HFFc6 (cell line): Measurements from ENCODE around the gene FGD2. TPM values are rescaled to one million over a fixed set of nuclear protein-coding genes. Genes with fewer than 3 reads are reported as not detected.
A peak's percentile ranks its signal among the peaks of the same experiment; 100 is the strongest.

Source experiments
- DNase-seq: peaks from one replicate; pipeline ENCODE4 v3.0.0-alpha.2; 2018
- H3K27ac Mint-ChIP-seq: 2 replicates; pipeline ENCODE4 v1.8.0; 2020; ENCODE audit warnings: mild to moderate bottlenecking, mixed read lengths
- H3K27me3 Mint-ChIP-seq: 2 replicates; pipeline ENCODE4 v1.8.0; 2021; ENCODE audit warnings: mild to moderate bottlenecking, moderate library complexity, mixed read lengths; ENCODE audit not compliant: insufficient read depth
- H3K36me3 Mint-ChIP-seq: 2 replicates; pipeline ENCODE4 v1.8.0; 2021; ENCODE audit warnings: low read depth, mixed read lengths
- H3K4me1 Mint-ChIP-seq: 2 replicates; pipeline ENCODE4 v1.8.0; 2020; ENCODE audit warnings: low read depth, mixed read lengths
- H3K4me3 Mint-ChIP-seq: 2 replicates; pipeline ENCODE4 v1.8.0; 2020; ENCODE audit warnings: mild to moderate bottlenecking, moderate library complexity, mixed read lengths
- H3K9me3 Mint-ChIP-seq: 2 replicates; pipeline ENCODE4 v1.8.0; 2020; ENCODE audit warnings: mild to moderate bottlenecking, mixed read lengths
- CTCF ChIP-seq: fragments of 200-600 bp; sonication (generic); IDR thresholded peaks from 2 replicates; pipeline ENCODE4 v1.5.0; 2021; ENCODE audit warnings: antibody characterized with exemption, mild to moderate bottlenecking
- total RNA-seq, 6 experiments: library from RNA; stranded (reverse); fragmentation: NEBNext Ultra II Directional; extraction: Animal tissue kit (Norgen Biotek cat#: 25700); gene quantifications; 2 replicates in 1 of 6; 3 replicates in 5 of 6; pipeline ENCODE4 v1.2.3, GENCODE V29; 2021

Gene FGD2
- total RNA-seq, 6 experiments from 2014 or later = not detected

DNA sequence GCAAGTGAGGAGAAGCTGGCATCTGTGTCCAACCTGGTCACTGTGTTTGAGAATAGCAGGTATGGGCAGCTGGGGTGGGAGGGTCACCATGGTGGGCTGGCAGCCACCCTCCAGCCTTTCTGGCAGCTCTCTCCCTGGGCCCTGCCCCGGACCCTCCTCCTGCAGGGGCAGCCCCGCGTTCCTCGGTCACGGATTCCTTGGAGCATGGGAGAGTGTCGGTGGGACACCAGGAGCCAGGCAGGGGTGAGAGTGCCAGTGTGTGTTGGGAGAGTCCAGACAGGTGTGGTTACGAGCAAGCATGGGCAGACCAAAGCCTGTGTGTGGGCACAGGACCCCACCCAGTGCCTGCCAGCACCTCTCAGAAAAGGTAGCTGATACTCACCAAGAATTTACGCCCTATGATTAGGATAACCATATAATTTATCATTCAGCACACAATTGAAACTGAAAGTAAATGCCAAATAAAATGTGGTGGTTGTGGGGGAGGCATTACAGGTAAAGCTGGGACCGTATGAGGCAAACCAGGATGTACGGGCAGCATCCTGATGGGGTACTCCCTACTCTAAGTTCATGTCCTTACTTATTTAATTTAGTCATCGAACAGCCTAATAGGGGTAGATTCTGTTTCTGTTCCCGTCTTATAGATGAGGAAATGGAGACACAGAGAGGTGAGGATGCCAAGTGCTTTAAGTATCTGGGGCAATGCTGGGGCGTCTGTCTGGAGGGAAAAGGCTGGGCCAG lies 542 bp downstream of the FGD2 start:
- Mint-ChIP-seq H3K36me3 (no peaks in the 10 kb centered on the region), H3K27me3 (peaks cover under 1% of the 10 kb centered on the region), H3K4me3 (no peak overlapping the region)

GRCh38 chr6:37006793-37007339 lies 1.4 kb downstream of the FGD2 start:
- Mint-ChIP-seq H3K27ac (peak overlapping the region; percentile 22), H3K4me3 (no peak overlapping the region), H3K9me3 (0 out of 2 replicates have a peak, but pooled peaks cover 5% of the 10 kb centered on the region), H3K4me1 (peaks cover 27% of the 10 kb centered on the region), H3K27me3 (no peaks in the 10 kb centered on the region; the same call in none of the 2 replicates), H3K36me3 (no peaks in the 10 kb centered on the region)
- peak; percentile 71 for DNase-seq
- no peak for TF ChIP-seq CTCF

More for the DNA sequence above, 542 bp downstream of the FGD2 start:
- TF ChIP-seq CTCF = no peak
- H3K4me1 Mint-ChIP-seq = peaks cover 27% of the 10 kb centered on the region
- H3K27ac Mint-ChIP-seq = peak overlapping the region; percentile 22
- 0 out of 2 replicates have a peak, but pooled peaks cover 5% of the 10 kb centered on the region for H3K9me3 Mint-ChIP-seq
- no peak for DNase-seq

DNA sequence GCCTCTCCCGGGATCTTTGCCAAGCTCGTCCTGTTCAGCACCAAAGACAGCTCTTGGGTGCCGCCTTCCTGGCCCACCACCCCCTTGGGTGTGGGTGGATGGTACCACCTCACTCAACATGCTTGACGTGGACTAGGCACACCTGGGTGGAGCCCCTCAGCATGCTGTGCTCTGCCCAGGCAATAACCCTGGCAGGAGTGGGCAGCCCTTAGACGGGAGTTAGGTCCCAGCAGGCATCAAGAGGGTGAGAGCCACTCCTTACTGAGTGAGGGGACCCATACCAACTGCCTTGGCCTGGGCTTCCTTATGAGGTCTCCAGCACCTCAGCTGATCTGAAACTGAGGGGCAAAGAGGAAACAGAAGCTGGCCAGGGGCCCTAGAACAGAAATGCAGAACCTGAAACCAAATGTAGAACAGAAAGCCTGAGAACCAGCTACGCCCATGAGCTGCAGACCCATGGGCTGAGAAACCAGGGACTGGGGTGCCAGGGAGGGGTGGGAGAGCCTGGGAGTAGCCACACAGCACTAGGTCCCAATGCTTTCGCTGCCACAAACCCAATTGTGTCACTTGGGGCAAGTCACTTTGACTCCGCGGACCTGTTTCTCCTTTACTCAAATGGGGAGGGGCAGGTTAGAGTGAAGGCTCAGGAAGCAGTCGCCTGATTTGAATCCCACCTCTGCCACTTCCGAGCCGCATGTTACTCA lies 2.0 kb downstream of the FGD2 start:
- peak overlapping the region; percentile 22 for H3K27ac Mint-ChIP-seq

GRCh38 chr6:37008484-37009465 lies 3.3 kb downstream of the FGD2 start:
- TF ChIP-seq CTCF = no peak
- DNase-seq = no peak
- no peaks in the 10 kb centered on the region; the same call in 1 of the 2 replicates for H3K27me3 Mint-ChIP-seq
- 0 out of 2 replicates have a peak, but pooled peaks cover 5% of the 10 kb centered on the region for H3K9me3 Mint-ChIP-seq
- peaks cover 27% of the 10 kb centered on the region for H3K4me1 Mint-ChIP-seq
- no peak overlapping the region for H3K27ac Mint-ChIP-seq
- no peaks in the 10 kb centered on the region for H3K36me3 Mint-ChIP-seq
- no peak overlapping the region for H3K4me3 Mint-ChIP-seq

More for the DNA sequence above, 2.0 kb downstream of the FGD2 start:
- H3K27me3 Mint-ChIP-seq = no peaks in the 10 kb centered on the region; the same call in 1 of the 2 replicates
- H3K36me3 Mint-ChIP-seq = no peaks in the 10 kb centered on the region
- H3K9me3 Mint-ChIP-seq = 0 out of 2 replicates have a peak, but pooled peaks cover 5% of the 10 kb centered on the region
- H3K4me1 Mint-ChIP-seq = peaks cover 27% of the 10 kb centered on the region
- no peak for TF ChIP-seq CTCF
- no peak for DNase-seq
- no peak overlapping the region for H3K4me3 Mint-ChIP-seq
